Uterus (tissue), 2 donors: ENCODE measurements around the gene CAMK2G.

Source experiments
- CTCF ChIP-seq, 4 experiments: fragments of 200-600 bp in 2 of 4; fragments of 450-650 bp in 2 of 4; sonication (generic) in 2 of 4; IDR thresholded peaks; one replicate each; pipeline ENCODE4 v1.5.1; 2016 to 2019; ENCODE audit warnings: antibody characterized with exemption in 4 of 4, mild to moderate bottlenecking in 2 of 4, moderate library complexity in 1 of 4
- POLR2A ChIP-seq, 2 donors: fragments of 450-650 bp; IDR thresholded peaks; one replicate each; pipeline ENCODE4 v1.6.1; 2016; ENCODE audit warnings: antibody characterized with exemption in 2 of 2, mild to moderate bottlenecking in 1 of 2, moderate library complexity in 1 of 2

DNA sequence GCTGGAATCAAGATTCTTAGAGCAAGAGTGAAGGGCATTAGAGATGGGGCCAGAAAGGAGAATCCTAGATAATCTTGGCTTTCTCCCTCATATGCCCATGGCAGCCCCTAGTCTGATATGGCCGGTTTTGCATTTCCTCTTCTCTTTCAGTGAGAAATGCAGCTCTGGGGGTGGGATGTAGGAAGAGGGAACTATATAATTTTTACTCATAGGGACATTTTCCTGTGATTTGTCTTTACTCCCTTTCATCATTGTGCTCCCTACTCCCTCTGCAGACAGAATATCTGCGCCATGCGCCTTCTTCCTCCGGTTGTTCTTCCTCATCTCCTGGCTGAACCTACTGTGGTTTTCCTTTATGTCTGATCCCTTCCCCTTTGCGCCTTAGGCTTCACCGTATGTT, 109.3 kb downstream of the CAMK2G start:
- TF ChIP-seq CTCF (IDR thresholded peaks at IDR 0.05) (no peak), POLR2A (IDR thresholded peaks at IDR 0.05) (no peak)
